Measurements from ENCODE around the gene ARHGEF28.

ARHGEF28 gene

DNA sequence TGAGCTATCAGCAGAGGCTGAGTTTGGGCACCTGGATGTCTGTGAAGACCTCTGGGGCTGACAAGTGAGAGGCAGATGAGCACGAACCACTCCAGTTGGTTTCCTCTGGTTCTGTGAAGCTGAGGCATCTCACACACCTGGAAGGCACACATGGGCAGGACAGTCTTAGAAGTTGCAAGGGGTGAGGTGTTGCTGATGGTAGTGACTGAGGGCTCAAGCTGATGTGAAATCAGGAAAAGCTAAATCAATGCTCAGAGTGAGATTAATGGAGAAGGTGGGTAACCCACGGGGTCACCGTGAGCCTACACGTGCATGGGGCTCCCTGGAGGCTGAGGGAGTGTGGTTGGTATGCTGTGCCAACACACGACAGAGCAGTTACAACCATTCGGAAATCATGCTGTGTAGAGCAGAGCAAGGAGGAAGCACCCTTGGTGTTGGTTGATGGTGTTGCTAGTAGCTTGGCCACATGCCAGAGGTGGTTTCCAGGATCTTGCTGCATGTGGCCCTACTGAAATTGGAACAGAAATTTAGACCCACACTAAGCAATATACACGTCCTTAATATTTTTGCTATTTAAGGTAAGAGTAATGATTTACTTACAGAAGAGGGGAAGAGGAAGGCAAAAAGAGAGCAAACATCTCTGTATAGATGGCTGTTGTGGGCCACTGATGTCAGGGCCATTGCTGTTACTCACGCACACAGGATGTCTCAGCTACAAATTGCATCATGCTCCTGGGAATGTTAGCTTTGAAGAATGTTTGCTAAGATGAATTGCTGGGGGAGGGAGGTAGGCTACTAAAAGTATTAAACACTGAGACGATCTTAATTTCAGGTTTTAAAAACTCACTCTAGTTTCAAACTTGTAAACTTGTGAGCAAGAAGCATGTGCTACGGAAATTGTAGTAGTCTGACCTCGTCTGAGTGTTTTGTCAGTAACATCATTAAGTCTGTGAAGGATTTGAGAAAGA, 170.5 kb downstream of the ARHGEF28 start:
- Mint-ChIP-seq H3K4me3 (no peak overlapping the region), H3K9me3 (no peaks in the 10 kb centered on the region), H3K4me1 (peaks cover 6% of the 10 kb centered on the region), H3K27ac (no peak overlapping the region), H3K36me3 (ENCODE audit: low read depth) (no peaks in the 10 kb centered on the region), H3K27me3 (peaks cover 29% of the 10 kb centered on the region)
- peak; percentile 5 for DNase-seq
- ATAC-seq = no peak

DNA sequence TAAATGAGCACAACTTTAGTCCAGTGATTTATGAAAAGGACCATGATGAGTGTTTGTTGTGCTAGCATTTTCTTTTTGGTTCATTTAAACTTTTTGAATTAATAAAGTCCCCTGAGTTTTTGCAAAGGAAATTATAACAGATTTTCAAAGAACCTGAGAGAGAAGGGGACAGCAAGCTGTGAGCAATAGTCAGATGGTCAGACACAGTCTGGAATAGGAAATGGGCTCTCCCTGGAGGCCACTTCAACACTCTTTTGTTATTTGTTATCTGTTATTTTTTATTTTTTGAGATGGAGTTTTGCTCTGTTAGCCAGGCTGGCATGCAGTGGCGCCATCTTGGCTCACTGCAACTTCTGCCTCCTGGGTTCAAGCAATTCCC, 171.1 kb downstream of the ARHGEF28 start:
- Mint-ChIP-seq H3K27me3 (peaks cover 27% of the 10 kb centered on the region), H3K4me3 (no peak overlapping the region), H3K9me3 (no peaks in the 10 kb centered on the region), H3K4me1 (peaks cover 6% of the 10 kb centered on the region), H3K36me3 (ENCODE audit: low read depth) (no peaks in the 10 kb centered on the region), H3K27ac (no peak overlapping the region)
- no peak for DNase-seq
- no peak for ATAC-seq

- Mint-ChIP-seq H3K27ac (no peak overlapping the region), H3K4me1 (peaks cover 6% of the 10 kb centered on the region), H3K36me3 (ENCODE audit: low read depth) (no peaks in the 10 kb centered on the region), H3K9me3 (no peaks in the 10 kb centered on the region), H3K27me3 (peaks cover 30% of the 10 kb centered on the region), H3K4me3 (no peak overlapping the region)
- ATAC-seq (peak; percentile 36), DNase-seq (no peak)
Observed at GRCh38 chr5:73799401-73799972, 173.5 kb downstream of the ARHGEF28 start.

DNA sequence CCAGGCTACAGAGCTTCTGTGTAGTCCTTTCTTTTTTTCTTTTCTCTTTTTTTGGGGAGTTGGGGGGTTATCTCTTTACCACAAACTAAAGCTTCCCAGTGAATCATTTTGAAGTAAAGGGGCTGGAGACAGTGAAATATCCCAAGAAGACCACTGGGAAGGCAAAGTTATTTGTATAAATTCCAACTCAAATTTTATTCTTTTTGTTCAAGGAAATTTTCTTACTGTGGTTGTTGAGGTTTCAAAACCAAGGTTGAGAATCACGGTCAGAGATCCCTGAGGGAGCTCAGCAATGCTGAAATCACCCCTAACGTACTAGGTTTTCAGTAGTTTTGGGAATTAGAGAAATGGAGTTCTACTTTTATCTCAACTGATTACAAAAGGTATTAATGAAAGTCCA, 175.7 kb downstream of the ARHGEF28 start:
- DNase-seq = no peak
- no peaks in the 10 kb centered on the region for H3K36me3 Mint-ChIP-seq (ENCODE audit: low read depth)

GRCh38 chr5:73805449-73805848, 179.5 kb downstream of the ARHGEF28 start:
- no peak for DNase-seq
- no peaks in the 10 kb centered on the region for H3K9me3 Mint-ChIP-seq
- H3K4me1 Mint-ChIP-seq = no peaks in the 10 kb centered on the region
- no peak for ATAC-seq
- H3K27me3 Mint-ChIP-seq = peaks cover 14% of the 10 kb centered on the region
- no peak overlapping the region for H3K4me3 Mint-ChIP-seq
- H3K36me3 Mint-ChIP-seq (ENCODE audit: low read depth) = no peaks in the 10 kb centered on the region
- no peak overlapping the region for H3K27ac Mint-ChIP-seq

More for the DNA sequence above, 175.7 kb downstream of the ARHGEF28 start:
- H3K27me3 Mint-ChIP-seq = peaks cover 24% of the 10 kb centered on the region
- H3K27ac Mint-ChIP-seq = no peak overlapping the region
- H3K4me1 Mint-ChIP-seq = no peaks in the 10 kb centered on the region
- no peak overlapping the region for H3K4me3 Mint-ChIP-seq
- no peaks in the 10 kb centered on the region for H3K9me3 Mint-ChIP-seq
- no peak for ATAC-seq

DNA sequence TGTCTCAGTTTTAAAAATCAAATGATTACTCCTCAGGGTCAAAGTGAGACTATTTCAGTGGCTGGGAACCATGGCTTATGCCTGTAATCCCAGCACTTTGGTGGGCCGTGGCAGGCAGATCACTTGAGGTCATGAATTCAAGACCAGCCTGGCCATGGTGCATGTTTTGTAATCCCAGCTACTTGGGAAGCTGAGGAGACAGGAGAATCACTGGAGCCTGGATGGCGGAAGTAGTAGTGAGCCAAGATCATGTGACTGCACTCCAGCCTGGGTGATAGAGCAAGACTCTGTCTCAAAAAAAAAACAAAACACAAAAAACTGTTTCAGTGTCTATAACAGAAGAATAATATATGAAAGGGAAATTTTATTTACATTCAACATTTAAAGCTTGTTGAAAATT, 182.9 kb downstream of the ARHGEF28 start:
- DNase-seq (no peak), ATAC-seq (no peak)
- Mint-ChIP-seq H3K36me3 (ENCODE audit: low read depth) (no peaks in the 10 kb centered on the region), H3K4me3 (no peak overlapping the region), H3K4me1 (no peaks in the 10 kb centered on the region), H3K9me3 (no peaks in the 10 kb centered on the region), H3K27me3 (peaks cover 4% of the 10 kb centered on the region), H3K27ac (no peak overlapping the region)

DNA sequence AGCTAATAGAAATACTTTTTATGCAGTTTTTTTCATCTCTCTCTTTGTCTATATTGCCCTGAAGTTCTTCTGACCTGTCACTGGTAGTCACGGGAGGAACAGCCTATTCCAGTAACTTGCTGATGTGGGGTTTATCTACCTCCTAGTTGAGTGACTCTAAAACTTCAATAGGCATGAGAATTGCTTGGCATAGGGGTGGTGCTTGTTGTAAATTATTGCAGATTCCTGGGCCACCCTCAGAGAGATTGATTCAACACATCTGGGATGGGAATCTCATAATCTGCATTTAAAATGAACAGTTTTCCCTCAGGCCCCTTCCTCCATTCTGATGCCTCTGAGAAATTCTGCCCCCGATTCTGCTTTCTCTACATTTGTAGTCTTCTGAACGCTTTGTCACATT, 184.4 kb downstream of the ARHGEF28 start:
- peaks cover 4% of the 10 kb centered on the region for H3K27me3 Mint-ChIP-seq
- no peak for ATAC-seq
- H3K4me1 Mint-ChIP-seq = no peaks in the 10 kb centered on the region
- H3K36me3 Mint-ChIP-seq (ENCODE audit: low read depth) = no peaks in the 10 kb centered on the region
- no peak for DNase-seq
- no peak overlapping the region for H3K27ac Mint-ChIP-seq
- H3K9me3 Mint-ChIP-seq = no peaks in the 10 kb centered on the region
- no peak overlapping the region for H3K4me3 Mint-ChIP-seq

DNA sequence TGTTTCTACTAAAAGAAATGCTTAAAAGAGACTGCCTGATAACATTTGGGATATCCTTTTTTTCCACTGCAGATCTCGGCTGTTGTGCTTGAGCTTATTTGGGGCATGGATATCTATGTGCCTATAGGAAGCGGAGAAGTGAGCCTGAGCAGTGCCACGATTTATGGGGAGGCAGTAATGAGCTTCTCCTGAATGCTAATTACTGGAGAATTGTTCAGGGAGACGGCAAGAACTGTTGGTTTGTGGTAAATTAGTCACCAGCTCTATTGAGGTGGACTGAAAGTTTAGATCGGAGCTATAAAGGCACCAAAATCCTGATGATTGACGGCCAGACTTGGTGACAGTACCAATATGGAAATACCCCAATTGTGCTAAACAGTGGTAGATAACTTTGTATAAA, 186.5 kb downstream of the ARHGEF28 start:
- Mint-ChIP-seq H3K27me3 (peaks cover 4% of the 10 kb centered on the region), H3K4me3 (no peak overlapping the region), H3K9me3 (no peaks in the 10 kb centered on the region), H3K36me3 (ENCODE audit: low read depth) (no peaks in the 10 kb centered on the region), H3K27ac (no peak overlapping the region), H3K4me1 (no peaks in the 10 kb centered on the region)
- no peak for ATAC-seq
- DNase-seq = no peak

DNA sequence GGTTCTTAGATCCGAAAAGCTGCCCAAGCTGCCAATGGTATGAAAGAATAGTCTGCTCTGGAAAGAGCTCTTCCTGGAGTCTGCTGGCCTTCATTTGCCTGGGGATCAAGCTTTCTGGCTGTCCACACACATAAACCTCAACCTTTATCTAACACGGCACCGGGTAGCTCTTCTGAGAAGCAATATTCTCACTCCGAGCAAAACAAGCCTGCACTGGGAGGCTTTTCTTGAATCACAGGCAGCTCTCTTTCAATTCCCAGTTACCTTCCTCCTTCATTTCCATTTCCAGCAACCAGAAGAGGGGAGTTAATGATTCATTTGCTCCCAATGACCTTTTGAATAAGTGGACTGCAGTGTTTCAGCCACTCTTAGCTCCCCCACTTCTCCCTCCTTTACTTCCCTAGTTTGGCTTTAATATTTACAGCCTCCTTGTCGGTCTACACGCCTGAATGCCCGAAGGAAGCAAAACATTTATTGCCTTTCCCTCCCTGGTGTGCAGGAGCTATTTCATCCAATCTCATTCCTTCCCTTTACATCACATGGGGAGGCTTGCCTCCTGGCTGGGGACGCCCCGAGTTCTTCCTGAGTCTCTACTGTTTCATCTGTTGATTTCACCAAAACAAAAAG, 187.1 kb downstream of the ARHGEF28 start:
- Mint-ChIP-seq H3K27ac (no peak overlapping the region), H3K4me3 (no peak overlapping the region), H3K36me3 (ENCODE audit: low read depth) (no peaks in the 10 kb centered on the region), H3K4me1 (no peaks in the 10 kb centered on the region), H3K9me3 (no peaks in the 10 kb centered on the region), H3K27me3 (peaks cover 4% of the 10 kb centered on the region)
- ATAC-seq (no peak), DNase-seq (no peak)

DNA sequence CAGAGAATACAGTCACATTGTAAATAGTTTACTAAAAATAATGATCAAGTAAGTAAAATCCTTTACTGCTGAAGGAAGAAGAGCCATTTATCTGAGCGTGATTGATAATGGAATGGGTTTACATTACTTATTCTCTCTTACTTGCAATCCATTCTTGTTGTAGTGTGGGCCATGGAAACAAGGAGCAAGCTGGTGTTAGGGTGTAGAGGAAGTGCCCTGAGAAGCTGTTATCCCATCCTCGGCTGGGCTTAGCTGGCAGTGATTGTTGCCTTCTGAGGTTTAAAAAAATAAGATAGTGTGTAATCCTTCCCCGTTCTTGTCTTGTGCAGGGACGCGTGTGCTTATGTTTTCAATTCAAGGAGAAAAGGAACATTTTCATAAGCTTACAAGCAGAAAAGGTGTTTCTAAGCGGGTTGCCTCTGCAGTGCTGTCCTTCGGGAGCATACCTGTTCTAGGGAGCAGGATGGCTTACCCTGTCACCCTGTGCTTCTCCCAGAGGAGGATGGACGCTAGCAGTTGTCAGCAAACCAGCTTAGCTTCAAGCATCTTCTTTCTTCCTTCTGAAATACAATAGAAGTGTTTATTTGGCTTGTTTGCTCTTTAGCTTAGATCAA, 188.3 kb downstream of the ARHGEF28 start:
- Mint-ChIP-seq H3K4me3 (no peak overlapping the region), H3K27ac (no peak overlapping the region), H3K4me1 (no peaks in the 10 kb centered on the region), H3K9me3 (no peaks in the 10 kb centered on the region), H3K36me3 (ENCODE audit: low read depth) (no peaks in the 10 kb centered on the region), H3K27me3 (peaks cover 4% of the 10 kb centered on the region)
- DNase-seq (no peak), ATAC-seq (no peak)

- Mint-ChIP-seq H3K4me1 (no peaks in the 10 kb centered on the region), H3K36me3 (ENCODE audit: low read depth) (no peaks in the 10 kb centered on the region), H3K27ac (no peak overlapping the region), H3K4me3 (no peak overlapping the region), H3K27me3 (peaks cover 8% of the 10 kb centered on the region), H3K9me3 (no peaks in the 10 kb centered on the region)
- no peak for ATAC-seq
- no peak for DNase-seq
Observed at GRCh38 chr5:73815631-73816030, 189.6 kb downstream of the ARHGEF28 start.

DNA sequence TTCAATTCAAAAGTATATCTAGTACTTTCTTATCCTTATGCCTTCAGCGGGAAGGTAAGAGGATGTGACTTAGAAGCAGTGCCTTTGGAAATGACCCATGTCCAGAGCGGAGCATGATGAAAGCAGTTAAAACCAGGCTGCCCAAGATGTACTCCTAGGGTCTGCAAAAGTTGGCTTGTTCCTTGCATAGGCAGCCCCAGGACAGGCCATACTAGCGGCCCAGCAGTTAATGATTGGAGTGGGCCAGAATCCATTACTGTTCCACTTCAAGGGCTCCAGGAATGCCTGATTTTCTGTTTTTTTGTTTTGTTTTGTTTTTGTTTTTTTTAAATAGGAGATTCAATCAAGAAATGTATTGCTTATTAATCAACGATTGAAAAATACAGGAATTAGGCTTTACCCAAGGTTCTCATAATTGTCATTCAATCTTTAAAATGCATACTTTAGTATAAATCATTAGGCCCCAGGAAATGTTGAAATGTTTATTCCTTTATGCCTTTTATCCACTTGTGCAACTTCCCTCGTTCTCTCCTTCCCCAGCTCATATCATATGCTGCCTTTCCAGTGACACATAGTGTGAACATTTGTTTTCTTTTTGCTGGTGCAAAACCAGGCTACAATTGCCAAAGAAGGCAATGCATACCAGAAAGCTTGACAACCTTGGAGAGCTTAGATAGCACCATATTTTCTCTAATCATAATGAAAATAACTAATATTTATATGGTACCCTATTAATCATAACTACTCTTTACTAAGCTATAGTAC, 190.8 kb downstream of the ARHGEF28 start:
- no peak overlapping the region for H3K27ac Mint-ChIP-seq
- no peaks in the 10 kb centered on the region for H3K4me1 Mint-ChIP-seq
- no peaks in the 10 kb centered on the region for H3K9me3 Mint-ChIP-seq
- no peaks in the 10 kb centered on the region for H3K36me3 Mint-ChIP-seq (ENCODE audit: low read depth)
- DNase-seq = no peak
- H3K27me3 Mint-ChIP-seq = peaks cover 8% of the 10 kb centered on the region
- H3K4me3 Mint-ChIP-seq = no peak overlapping the region
- no peak for ATAC-seq

- Mint-ChIP-seq H3K36me3 (ENCODE audit: low read depth) (no peaks in the 10 kb centered on the region), H3K4me1 (no peaks in the 10 kb centered on the region), H3K27ac (no peak overlapping the region), H3K27me3 (peaks cover 4% of the 10 kb centered on the region), H3K4me3 (no peak overlapping the region), H3K9me3 (no peaks in the 10 kb centered on the region)
- no peak for DNase-seq
- no peak for ATAC-seq
Observed at GRCh38 chr5:73818357-73818756, 192.4 kb downstream of the ARHGEF28 start.

DNA sequence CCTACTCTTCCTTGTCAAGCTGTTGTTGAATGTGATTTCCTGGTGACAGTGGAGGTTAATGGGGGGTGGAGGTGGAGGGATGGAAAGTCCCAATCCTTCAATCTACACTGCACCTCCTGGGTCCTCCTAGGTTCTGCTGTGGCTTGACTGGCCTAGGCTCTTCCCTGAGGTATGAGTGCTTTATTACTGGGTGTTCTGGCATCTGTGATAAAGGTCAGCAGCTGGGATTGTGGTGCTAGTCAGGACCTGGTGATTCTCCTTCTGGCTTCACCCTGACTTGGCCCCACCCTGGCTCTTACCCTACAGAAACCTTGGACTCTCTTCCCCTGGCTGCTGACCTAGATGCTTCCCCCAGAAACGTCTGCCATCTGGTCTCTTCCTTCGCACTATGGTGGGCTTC, 194.3 kb downstream of the ARHGEF28 start:
- ATAC-seq (no peak), DNase-seq (no peak)
- Mint-ChIP-seq H3K36me3 (ENCODE audit: low read depth) (no peaks in the 10 kb centered on the region), H3K27ac (no peak overlapping the region), H3K4me3 (no peak overlapping the region), H3K9me3 (no peaks in the 10 kb centered on the region), H3K27me3 (peaks cover 4% of the 10 kb centered on the region), H3K4me1 (no peaks in the 10 kb centered on the region)

All from activated naive CD8-positive, alpha-beta T cell treated with anti-CD3 and anti-CD28 coated beads, Interleukin-2, amount 50 U/mL, for 24 hours (primary cell).